NCI-H82 treated with DMSO at 0.1 percent for 48 hours (cell line): ENCODE measurements around the gene NUP88.

Experiments used
- DNase-seq: peaks from one replicate; lab custom pipeline; 2025; ENCODE audit not compliant: unreplicated experiment; lab: John Stamatoyannopoulos, UW

Gene NUP88

GRCh38 chr17:5419959-5420653 lies 644 bp upstream of the NUP88 start, which contains the start of gene RPAIN:
RPAIN (plus strand) TSS chr17:5420182; CDS start chr17:5420211, 29 bp downstream.
- DNase-seq, result peak; percentile 96

- no peak for DNase-seq
Measured at GRCh38 chr17:5418858-5419355, 555 bp downstream of the NUP88 start.

- DNase-seq, result no peak
Measured at GRCh38 chr17:5416901-5417300, 2.6 kb downstream of the NUP88 start.

- DNase-seq, result no peak
Measured at GRCh38 chr17:5413682-5414081, 5.8 kb downstream of the NUP88 start.

- no peak for DNase-seq
Measured at GRCh38 chr17:5410594-5411272, 8.7 kb downstream of the NUP88 start.

GRCh38 chr17:5408186-5408585 lies 11.3 kb downstream of the NUP88 start:
- DNase-seq, result no peak

GRCh38 chr17:5405400-5405799 lies 14.1 kb downstream of the NUP88 start:
- DNase-seq, result no peak

GRCh38 chr17:5399767-5400166 lies 19.7 kb downstream of the NUP88 start:
- DNase-seq, result no peak

GRCh38 chr17:5396612-5397011 lies 22.9 kb downstream of the NUP88 start:
- no peak for DNase-seq

- no peak for DNase-seq
Measured at GRCh38 chr17:5391678-5392077, 27.8 kb downstream of the NUP88 start.

GRCh38 chr17:5381542-5381941 lies 37.9 kb downstream of the NUP88 start:
- DNase-seq, result no peak

- DNase-seq, result peak; percentile 57
Measured at GRCh38 chr17:5380491-5381135, 38.8 kb downstream of the NUP88 start.

GRCh38 chr17:5379351-5380107 lies 39.9 kb downstream of the NUP88 start:
- DNase-seq, result no peak

GRCh38 chr17:5378566-5379207 lies 40.8 kb downstream of the NUP88 start:
- DNase-seq, result no peak

GRCh38 chr17:5373112-5373511 lies 46.4 kb downstream of the NUP88 start:
- no peak for DNase-seq

- DNase-seq, result no peak
Measured at GRCh38 chr17:5370411-5370810, 49.1 kb downstream of the NUP88 start.

- no peak for DNase-seq
Measured at GRCh38 chr17:5365831-5366230, 53.6 kb downstream of the NUP88 start.

GRCh38 chr17:5364696-5365095 lies 54.8 kb downstream of the NUP88 start:
- DNase-seq, result no peak

- DNase-seq, result no peak
Measured at GRCh38 chr17:5364156-5364555, 55.3 kb downstream of the NUP88 start.

GRCh38 chr17:5362162-5362811 lies 57.2 kb downstream of the NUP88 start:
- DNase-seq, result no peak
